Common myeloid progenitor, CD34-positive (primary cell): ENCODE measurements around the gene VPS35L.

ENCODE experiments used
- CTCF ChIA-PET: fragments of 350-600 bp; sonication (Branson Sonifier 250); formaldehyde crosslinking; loops from one replicate; lab custom pipeline; 2021; ENCODE audit warnings: antibody characterized with exemption; lab: Charles Lee
- POLR2A ChIA-PET: fragments of 350-600 bp; sonication (Branson Sonifier 250); formaldehyde crosslinking; loops from one replicate; lab custom pipeline; 2021; ENCODE audit warnings: antibody characterized with exemption; lab: Charles Lee
- DNase-seq, 3 donors: peaks; one replicate each; pipeline versions ENCODE4 v3.0.0 to v3.0.0-alpha.2; 2013
- H3K27ac ChIP-seq, 2 experiments: 1 replicate in 1 of 2; 2 replicates in 1 of 2; pipeline ENCODE4 v1.7.0; 2013; ENCODE audit warnings: inconsistent platforms in 2 of 2, low read length in 2 of 2, mild to moderate bottlenecking in 2 of 2, low read depth in 1 of 2, moderate library complexity in 1 of 2; ENCODE audit not compliant: severe bottlenecking in 2 of 2, insufficient read depth in 1 of 2, poor library complexity in 1 of 2
- H3K27me3 ChIP-seq, 5 experiments: replicated peaks in 2 of 5; 1 replicate in 3 of 5; 2 replicates in 2 of 5; pipeline versions ENCODE4 v1.6.1 to v1.7.0; 2013; ENCODE audit warnings: low read length in 4 of 5, mild to moderate bottlenecking in 2 of 5, moderate library complexity in 2 of 5, inconsistent platforms in 1 of 5; ENCODE audit not compliant: insufficient read depth in 5 of 5, control insufficient read depth in 4 of 5
- H3K36me3 ChIP-seq, 4 experiments: 1 replicate in 2 of 4; 2 replicates in 2 of 4; pipeline versions ENCODE4 v1.6.1 to v1.7.0; 2013; ENCODE audit warnings: low read length in 3 of 4, control low read depth in 1 of 4, mild to moderate bottlenecking in 1 of 4; ENCODE audit not compliant: control insufficient read depth in 4 of 4, insufficient read depth in 4 of 4
- H3K4me1 ChIP-seq, 4 experiments: 1 replicate in 3 of 4; 2 replicates in 1 of 4; pipeline versions ENCODE4 v1.6.1 to v1.7.1; 2013; ENCODE audit warnings: low read length in 3 of 4, mild to moderate bottlenecking in 3 of 4, control low read depth in 1 of 4, inconsistent platforms in 1 of 4, moderate library complexity in 1 of 4; ENCODE audit not compliant: control insufficient read depth in 4 of 4, insufficient read depth in 4 of 4; ENCODE audit errors: control extremely low read depth in 1 of 4
- H3K4me3 ChIP-seq, 7 experiments: 1 replicate in 4 of 7; 2 replicates in 3 of 7; pipeline versions ENCODE4 v1.5.1 to v1.7.0; 2013; ENCODE audit warnings: mild to moderate bottlenecking in 7 of 7, low read length in 6 of 7, moderate library complexity in 6 of 7, inconsistent platforms in 2 of 7, low read depth in 2 of 7, control low read depth in 1 of 7; ENCODE audit not compliant: insufficient read depth in 4 of 7, control insufficient read depth in 1 of 7; ENCODE audit errors: extremely low read depth in 1 of 7
- H3K9me3 ChIP-seq, 5 experiments: 1 replicate in 4 of 5; 2 replicates in 1 of 5; pipeline versions ENCODE4 v1.6.1 to v1.7.1; 2013; ENCODE audit warnings: low read length in 4 of 5, mild to moderate bottlenecking in 2 of 5, inconsistent platforms in 1 of 5, low read depth in 1 of 5, moderate library complexity in 1 of 5; ENCODE audit not compliant: control insufficient read depth in 4 of 5, insufficient read depth in 2 of 5; ENCODE audit errors: control extremely low read depth in 1 of 5
- WGBS: methylation state at CpG from one replicate; pipeline ENCODE4 v1.1.5; 2013; ENCODE audit not compliant: insufficient coverage; 5-methylcytosine and 5-hydroxymethylcytosine counted together

The VPS35L gene

DNA sequence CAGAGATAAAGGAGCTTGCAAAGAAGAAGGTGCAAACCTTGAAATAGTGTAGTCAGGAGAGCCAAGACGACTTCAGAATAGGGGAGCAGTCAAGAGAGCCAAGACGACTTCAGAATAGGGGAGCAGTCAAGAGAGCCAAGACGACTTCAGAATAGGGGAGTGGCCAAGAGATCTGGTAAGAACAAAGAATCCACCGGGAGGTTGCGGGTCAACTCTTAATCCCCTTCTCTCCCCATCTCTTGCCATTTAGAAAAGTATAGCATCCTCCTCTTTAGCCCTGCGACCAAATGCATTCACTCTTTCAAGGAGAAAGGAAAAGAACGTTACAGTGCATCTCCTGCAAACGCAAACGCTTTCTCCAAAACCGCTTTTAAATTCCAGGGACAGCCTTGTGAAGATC lies 161.8 kb downstream of the VPS35L start:
- Histone ChIP-seq H3K27me3 (no peaks in the 10 kb centered on the region), H3K9me3 (no peaks in the 10 kb centered on the region), H3K27ac (peak overlapping the region in 1 of 2 experiments; percentile 73), H3K4me1 (peaks cover 4 to 21% (median 13%) of the 10 kb centered on the region in 4 experiments), H3K36me3 (peaks cover 0 to 25% (median 9%) of the 10 kb centered on the region in 4 experiments), H3K4me3 (peak overlapping the region; percentile 88 to 99 (median 91))
- POLR2A ChIA-PET: no interaction called here
- WGBS: 2% methylated on average over 6 of the region's 10 CpGs
- DNase-seq: peak in 1 of 3 donors; percentile 9
- CTCF ChIA-PET: interaction anchor here (1.7 kb wide), 1 partner anchor 90 kb away, joined by 4 read pairs; no protein-coding TSS in a partner anchor

DNA sequence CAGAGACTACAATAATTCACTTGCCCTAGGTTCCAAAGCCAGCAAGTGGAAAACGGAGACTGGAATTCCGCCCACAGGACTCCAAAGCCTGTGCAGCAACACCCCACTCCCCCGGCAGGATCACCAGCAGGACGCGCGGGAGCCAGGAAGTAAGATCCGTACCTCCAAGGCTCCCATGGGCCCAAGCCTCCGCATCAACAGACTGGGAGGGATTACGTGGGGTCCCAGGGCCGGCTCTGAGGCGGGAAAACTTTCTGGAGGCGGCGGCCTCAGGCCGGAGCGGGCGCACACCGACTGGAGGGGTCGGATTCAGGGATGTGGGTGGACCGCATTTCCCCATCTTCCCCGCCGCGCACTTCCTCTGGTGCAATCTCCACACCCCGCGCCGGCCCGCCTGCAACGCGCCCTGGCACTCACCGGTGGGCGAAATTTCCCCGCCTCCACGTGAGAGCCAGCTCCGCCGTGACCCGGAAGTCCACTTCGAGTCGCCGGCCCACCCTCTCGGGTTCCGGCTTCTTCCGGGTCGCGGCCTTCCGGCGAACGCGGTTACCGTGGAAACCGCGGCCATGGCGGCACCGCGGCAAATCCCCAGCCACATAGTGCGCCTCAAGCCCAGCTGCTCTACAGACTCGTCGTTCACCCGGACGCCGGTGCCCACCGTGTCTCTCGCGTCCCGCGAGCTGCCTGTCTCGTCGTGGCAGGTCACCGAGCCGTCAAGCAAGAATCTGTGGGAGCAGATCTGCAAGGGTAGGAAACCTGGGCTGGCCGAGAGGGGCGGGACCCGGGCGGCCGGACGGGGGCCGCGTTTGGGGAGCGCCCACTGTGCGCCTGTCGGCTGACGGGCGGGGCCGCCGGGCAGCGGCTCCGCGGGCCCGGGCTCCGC lies 162.5 kb downstream of the VPS35L start, which contains the start of the genes IQCK and KNOP1:
TSS of gene IQCK (plus strand) at position 531 of the 883 bp plus-strand sequence. CDS start at position 567, 36 bp downstream.
TSS of gene KNOP1 (minus strand) at position 487 of the 883 bp plus-strand sequence. CDS start 3,192 bp downstream, outside the sequence.
- H3K4me3 ChIP-seq: peak within 1 kb of the TSS; percentile 88 to 99 (median 91)
- peak within 1 kb of the TSS in 1 of 2 experiments; percentile 73 for H3K27ac ChIP-seq
- H3K27me3 ChIP-seq: no peaks in the 10 kb centered on the region
- CTCF ChIA-PET: interaction anchor here (1.7 kb wide), 1 partner anchor 90 kb away, joined by 4 read pairs; no protein-coding TSS in a partner anchor
- peaks cover 4 to 21% (median 13%) of the 10 kb centered on the region in 4 experiments for H3K4me1 ChIP-seq
- H3K36me3 ChIP-seq: peaks cover 0 to 19% (median 7%) of the 10 kb centered on the region in 4 experiments
- under 1% methylated on average over 85 of the region's 88 CpGs for WGBS
- POLR2A ChIA-PET: no interaction called here
- H3K9me3 ChIP-seq: no peaks in the 10 kb centered on the region
- DNase-seq: peak; percentile 90 to 94 (median 94)

DNA sequence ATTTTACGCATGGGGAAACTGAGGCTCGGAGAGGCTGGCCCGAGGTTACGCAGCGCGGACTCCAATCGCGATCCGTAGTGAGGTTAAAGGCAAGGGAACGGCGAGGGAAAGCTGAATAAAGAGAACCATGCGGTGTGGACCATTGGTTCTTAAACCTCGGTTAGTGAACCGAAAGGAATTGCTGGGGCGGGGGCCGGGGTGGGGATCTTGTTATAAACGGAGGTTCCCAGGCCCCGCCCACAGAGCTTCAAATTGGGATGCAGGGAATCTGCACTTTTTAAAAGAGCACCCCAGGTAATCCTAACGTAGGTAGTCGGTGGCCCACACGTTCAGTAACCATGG lies 163.1 kb downstream of the VPS35L start:
- Histone ChIP-seq H3K9me3 (no peaks in the 10 kb centered on the region), H3K4me3 (peak overlapping the region; percentile 88 to 99 (median 91)), H3K27me3 (no peaks in the 10 kb centered on the region), H3K27ac (peak overlapping the region in 1 of 2 experiments; percentile 49), H3K36me3 (peaks cover 0 to 15% (median 6%) of the 10 kb centered on the region in 4 experiments), H3K4me1 (peaks cover 4 to 21% (median 13%) of the 10 kb centered on the region in 4 experiments)
- WGBS: 0% methylated on average over 21 of the region's 21 CpGs
- ChIA-PET POLR2A (no interaction called here), CTCF (interaction anchor here (1.7 kb wide), 1 partner anchor 89 kb away, joined by 4 read pairs; no protein-coding TSS in a partner anchor)
- DNase-seq: peak in 2 of 3 donors; percentile 15 to 36

DNA sequence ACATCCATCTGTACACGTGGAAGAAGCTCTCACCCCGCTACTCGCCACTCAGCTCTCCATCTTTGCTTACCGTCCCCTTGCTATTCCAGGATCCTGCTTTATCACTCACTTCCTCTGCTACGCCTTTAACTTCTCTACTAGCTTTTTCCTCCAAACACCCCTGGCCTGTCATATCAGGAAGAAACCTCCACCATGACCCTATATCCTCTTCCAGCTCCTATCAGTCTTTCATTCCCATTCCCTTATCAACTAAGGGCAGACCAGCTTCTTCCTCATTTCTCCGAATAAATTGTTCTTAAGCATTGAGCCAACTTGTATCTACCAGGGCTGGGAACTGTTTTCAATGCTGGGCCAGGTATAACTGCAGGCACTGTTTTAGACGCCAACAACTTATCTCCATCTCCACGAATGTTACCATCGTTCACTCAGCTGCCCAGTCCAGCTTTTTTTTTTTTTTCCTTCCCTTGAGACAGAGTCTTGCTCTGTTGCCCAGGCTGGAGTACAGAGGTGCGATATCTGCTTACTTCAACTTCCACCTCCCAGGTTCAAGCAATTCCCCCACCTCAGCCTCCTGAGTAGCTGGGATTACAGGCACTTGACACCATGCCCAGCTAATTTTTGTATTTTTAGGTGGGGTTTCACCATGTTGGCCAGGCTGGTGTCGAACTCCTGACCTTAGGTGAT lies 166.9 kb downstream of the VPS35L start:
- Histone ChIP-seq H3K4me3 (no peak overlapping the region), H3K27me3 (no peaks in the 10 kb centered on the region), H3K4me1 (peaks cover 2 to 13% (median 5%) of the 10 kb centered on the region in 4 experiments), H3K9me3 (no peaks in the 10 kb centered on the region), H3K27ac (no peak overlapping the region), H3K36me3 (no peaks in the 10 kb centered on the region)
- 54% methylated on average over 10 of the region's 11 CpGs for WGBS
- POLR2A ChIA-PET: no interaction called here
- peak in 1 of 3 donors; percentile 17 for DNase-seq
- CTCF ChIA-PET: interaction anchor here (0.6 to 1.4 kb wide), 5 partner anchors 10 to 169 kb away, joined by 3 to 5 read pairs (median 3); no protein-coding TSS in a partner anchor

DNA sequence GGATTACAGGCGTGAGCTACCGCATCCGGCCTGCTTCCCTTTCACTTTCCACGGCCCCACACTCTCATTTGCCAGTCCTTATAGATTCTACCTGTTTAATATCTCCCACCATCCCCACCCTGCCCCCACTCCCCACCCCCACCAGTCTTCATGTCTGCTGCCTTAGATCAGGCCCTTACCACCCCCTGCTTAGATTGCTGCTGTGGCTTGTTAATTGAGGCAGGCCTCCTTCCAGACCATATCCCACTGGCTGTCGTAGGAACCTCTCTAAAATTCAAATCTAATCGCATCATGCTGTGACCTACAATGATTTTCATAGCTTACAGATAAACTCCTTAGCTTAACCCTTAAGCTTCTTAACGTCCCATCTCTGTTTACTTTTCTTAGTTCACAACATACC lies 167.5 kb downstream of the VPS35L start:
- H3K9me3 ChIP-seq: no peaks in the 10 kb centered on the region
- H3K36me3 ChIP-seq: no peaks in the 10 kb centered on the region
- no peak overlapping the region for H3K4me3 ChIP-seq
- H3K27ac ChIP-seq: no peak overlapping the region
- peaks cover 0 to 9% (median 4%) of the 10 kb centered on the region in 4 experiments for H3K4me1 ChIP-seq
- POLR2A ChIA-PET: no interaction called here
- WGBS: 93% methylated on average over 5 of the region's 7 CpGs
- CTCF ChIA-PET: interaction anchor here (1.0 to 1.4 kb wide), 4 partner anchors 10 to 104 kb away, joined by 3 to 4 read pairs (median 3); no protein-coding TSS in a partner anchor
- no peak for DNase-seq
- no peaks in the 10 kb centered on the region for H3K27me3 ChIP-seq

DNA sequence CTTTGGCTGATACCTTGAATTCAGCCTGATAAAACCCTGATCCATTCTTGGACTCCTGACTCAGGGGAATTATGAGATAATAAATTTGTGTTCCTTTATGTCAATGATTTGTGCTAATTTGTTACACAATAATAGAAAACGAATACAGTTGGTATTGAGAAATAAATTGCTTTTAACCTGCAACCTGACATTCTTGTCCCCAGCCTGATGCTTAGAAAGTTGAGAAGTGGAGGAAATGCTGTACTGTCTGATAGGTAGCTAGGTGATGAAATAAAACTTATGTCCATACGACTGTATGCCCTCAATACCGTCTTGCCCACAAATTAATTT lies 173.1 kb downstream of the VPS35L start:
- no peaks in the 10 kb centered on the region for H3K9me3 ChIP-seq
- CTCF ChIA-PET: no interaction called here

More for the DNA sequence above, 173.1 kb downstream of the VPS35L start:
- POLR2A ChIA-PET: no interaction called here
- H3K27ac ChIP-seq: no peak overlapping the region
- H3K4me3 ChIP-seq: no peak overlapping the region
- H3K36me3 ChIP-seq: no peaks in the 10 kb centered on the region
- H3K4me1 ChIP-seq: no peaks in the 10 kb centered on the region
- DNase-seq: no peak
- no peaks in the 10 kb centered on the region for H3K27me3 ChIP-seq
- WGBS: 100% methylated on average over 1 of the region's 3 CpGs
